Heart left ventricle (tissue), 16 donors: ENCODE data around the gene STX11. TPM values are rescaled to one million over a fixed set of nuclear protein-coding genes. Genes with fewer than 3 reads are reported as not detected.

Experiments
- ATAC-seq, 4 donors: fragments of 200-7000 bp; cut with Tn5 transposase; one replicate each; pipeline ENCODE4 v1.9.1; 2020 to 2022; ENCODE audit warnings: moderate library complexity in 4 of 4, mild to moderate bottlenecking in 3 of 4, moderate number of reproducible peaks in 1 of 4
- DNase-seq, 5 donors: peaks; one replicate each; pipeline ENCODE4 v3.0.0-alpha.2; 2020
- H3K27ac ChIP-seq, 12 donors: fragments of 200-600 bp; sonication (generic) in 4 of 12; one replicate each; pipeline versions ENCODE4 v1.5.0 to v1.8.0; 2016 to 2022; ENCODE audit warnings: mild to moderate bottlenecking in 2 of 12
- H3K27me3 ChIP-seq, 9 donors: fragments of 200-600 bp; sonication (generic) in 2 of 9; one replicate each; pipeline versions ENCODE4 v1.5.1 to v1.8.0; 2016 to 2022; ENCODE audit warnings: mild to moderate bottlenecking in 3 of 9
- H3K36me3 ChIP-seq, 9 donors: fragments of 200-600 bp; sonication (generic) in 2 of 9; one replicate each; pipeline versions ENCODE4 v1.5.0 to v1.8.0; 2018 to 2022; ENCODE audit warnings: mild to moderate bottlenecking in 2 of 9
- H3K4me1 ChIP-seq, 12 donors: fragments of 200-600 bp; sonication (generic) in 4 of 12; one replicate each; pipeline versions ENCODE4 v1.5.0 to v1.8.0; 2016 to 2022; ENCODE audit warnings: mild to moderate bottlenecking in 3 of 12
- H3K4me3 ChIP-seq, 12 donors: fragments of 200-600 bp; sonication (generic) in 4 of 12; one replicate each; pipeline versions ENCODE4 v1.5.0 to v1.8.0; 2017 to 2022; ENCODE audit warnings: mild to moderate bottlenecking in 9 of 12, moderate library complexity in 4 of 12
- H3K9me3 ChIP-seq, 12 donors: fragments of 200-600 bp; sonication (generic) in 4 of 12; one replicate each; pipeline versions ENCODE4 v1.5.0 to v1.8.0; 2016 to 2022; ENCODE audit warnings: mild to moderate bottlenecking in 1 of 12
- POLR2A ChIP-seq, 2 donors: fragments of 450-650 bp; IDR thresholded peaks; one replicate each; pipeline ENCODE4 v1.6.1; 2017; ENCODE audit warnings: antibody characterized with exemption in 2 of 2, mild to moderate bottlenecking in 2 of 2, moderate library complexity in 2 of 2
- WGBS, 4 donors: extraction: QIAGEN DNeasy Blood & Tissue Kit in 2 of 4; methylation state at CpG; one replicate each; pipeline versions ENCODE4 v1.1.5 to v1.1.7; 2013 to 2018; 5-methylcytosine and 5-hydroxymethylcytosine counted together
- intact Hi-C, 10 donors: fragments of 100-400 bp; cut with DNase I; formaldehyde crosslinking; loops; one replicate each; pipeline versions ENCODE4 v1.11.1 to v1.14.2; 2022
- polyA plus RNA-seq, 2 donors: library from polyadenylated mRNA; stranded (reverse); fragments of 200-250 nt; gene quantifications; one replicate each; pipeline ENCODE4 v1.2.3, GENCODE V29; 2013
- total RNA-seq, 9 donors: library from RNA; depleted of rRNA in 2 of 9; stranded (reverse); fragments of >200 nt in 2 of 9; fragmentation: NEBNext Ultra II Directional in 3 of 9; extraction: Animal tissue kit (Norgen Biotek cat#: 25700) in 3 of 9; gene quantifications; one replicate each; pipeline versions ENCODE4 v1.1.0 to v1.2.4, GENCODE V29; 2016 to 2023
- TF ChIP-seq, protein P1 (sequence below), 12 donors: fragments of 200-600 bp; sonication (generic) in 4 of 12; IDR thresholded peaks; one replicate each; pipeline versions ENCODE4 v1.5.0 to v1.8.0; 2018 to 2022; ENCODE audit warnings: antibody characterized with exemption in 12 of 12, mild to moderate bottlenecking in 5 of 12
- donor health status: ischemic (EF 13 %, LVEDD 7.1; RV severe dilation, severe dysfunction).
- donor health status: healthy with polysubstance abuse.
- donor health status: DM: no; HTN: yes; CAD: no.
- donor health status: DM: no; HTN: no; CAD: no.
- donor health status: ischemic (EF 25% LVEDD 6.9; RV normal size, moderate dysfunction).
- donor health status: ischemic (EF 25% LVEDD 5.7; RV mildly dilated, moderate dysfunction).
- donor health status: healthy.
- donor health status: DM: yes; HTN: yes; CAD: no.
- donor health status: ischemic (EF 35%, LVEDD 5.7; RV mildly dilated, moderate dysfunction).
- donor health status: nonischemic (EF 11% LVEDD 7.7; RV severe dilation, severe dysfunction).
- donor health status: DM: yes; HTN: yes; CAD: no.
- donor health status: PGD.
- donor health status: ischemic (EF 29% LVEDD 5.4; RV normal size, mild dysfunction).
- donor health status: nonischemic (EF 23%, LVEDD 6.1; RV moderate dilation, normal function).

Gene STX11
- total and polyA plus RNA-seq, 11 donors, result 4.7 to 21.0 (median 9.0) TPM

- Histone ChIP-seq H3K4me3 (no peak overlapping the region), H3K9me3 (no peaks in the 10 kb centered on the region), H3K27me3 (no peaks in the 10 kb centered on the region), H3K4me1 (peaks cover 4 to 92% (median 23%) of the 10 kb centered on the region in 12 donors), H3K27ac (peak overlapping the region in 6 of 12 donors; percentile 12 to 72 (median 24)), H3K36me3 (peaks cover 0 to 5% (median 0%) of the 10 kb centered on the region in 9 donors)
- TF ChIP-seq, protein P1, sequence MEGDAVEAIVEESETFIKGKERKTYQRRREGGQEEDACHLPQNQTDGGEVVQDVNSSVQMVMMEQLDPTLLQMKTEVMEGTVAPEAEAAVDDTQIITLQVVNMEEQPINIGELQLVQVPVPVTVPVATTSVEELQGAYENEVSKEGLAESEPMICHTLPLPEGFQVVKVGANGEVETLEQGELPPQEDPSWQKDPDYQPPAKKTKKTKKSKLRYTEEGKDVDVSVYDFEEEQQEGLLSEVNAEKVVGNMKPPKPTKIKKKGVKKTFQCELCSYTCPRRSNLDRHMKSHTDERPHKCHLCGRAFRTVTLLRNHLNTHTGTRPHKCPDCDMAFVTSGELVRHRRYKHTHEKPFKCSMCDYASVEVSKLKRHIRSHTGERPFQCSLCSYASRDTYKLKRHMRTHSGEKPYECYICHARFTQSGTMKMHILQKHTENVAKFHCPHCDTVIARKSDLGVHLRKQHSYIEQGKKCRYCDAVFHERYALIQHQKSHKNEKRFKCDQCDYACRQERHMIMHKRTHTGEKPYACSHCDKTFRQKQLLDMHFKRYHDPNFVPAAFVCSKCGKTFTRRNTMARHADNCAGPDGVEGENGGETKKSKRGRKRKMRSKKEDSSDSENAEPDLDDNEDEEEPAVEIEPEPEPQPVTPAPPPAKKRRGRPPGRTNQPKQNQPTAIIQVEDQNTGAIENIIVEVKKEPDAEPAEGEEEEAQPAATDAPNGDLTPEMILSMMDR (IDR thresholded peaks at IDR 0.05), result no peak
- no peak for TF ChIP-seq POLR2A (IDR thresholded peaks at IDR 0.05)
- DNase-seq, result no peak
- no peak for ATAC-seq
- WGBS, 4 donors, result 84 to 90% (median 88%) methylated on average over 4 of the region's 4 CpGs
- intact Hi-C loops, result loop anchor here in 6 of 10 donors (5.0 to 10.0 kb wide), 4 partner anchors 55 to 128 kb away; partner anchors contain the start of gene UTRN (in 3 of the 6)
Measured at GRCh38 chr6:144159742-144160141, 9.4 kb downstream of the STX11 start.

DNA sequence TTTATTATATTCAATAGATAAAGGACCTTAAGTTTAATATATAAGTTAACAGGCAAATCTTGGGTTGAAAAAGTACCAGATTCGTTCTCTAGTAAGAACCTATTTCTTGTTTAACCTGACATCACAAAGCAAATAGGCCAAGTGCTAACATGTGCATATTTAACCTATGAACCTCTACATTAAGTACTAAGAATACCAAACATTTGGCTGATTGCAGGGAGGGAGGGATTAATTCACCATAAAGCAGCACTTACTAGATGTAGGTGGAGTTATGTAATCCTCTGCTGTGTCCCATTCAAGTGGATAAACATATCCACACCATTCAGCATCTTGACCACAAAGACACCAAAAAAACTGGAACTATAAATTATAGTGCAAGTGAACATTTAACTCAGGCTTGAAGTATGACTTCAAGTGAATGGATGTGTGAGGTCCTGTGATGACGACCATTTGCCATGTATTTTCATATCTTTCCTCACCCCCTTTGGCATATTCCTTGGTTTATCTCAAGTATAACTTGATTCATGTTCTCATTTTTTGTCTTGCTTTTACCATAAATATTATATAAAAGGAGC, 10.2 kb downstream of the STX11 start:
- Histone ChIP-seq H3K36me3 (peaks cover 0 to 5% (median 0%) of the 10 kb centered on the region in 9 donors), H3K27ac (peak overlapping the region in 1 of 12 donors; percentile 72), H3K9me3 (no peaks in the 10 kb centered on the region), H3K4me3 (no peak overlapping the region), H3K4me1 (peaks cover 4 to 86% (median 23%) of the 10 kb centered on the region in 12 donors), H3K27me3 (no peaks in the 10 kb centered on the region)
- ATAC-seq (no peak), DNase-seq (no peak)
- TF ChIP-seq POLR2A (IDR thresholded peaks at IDR 0.05), result no peak
- TF ChIP-seq, protein P1 (IDR thresholded peaks at IDR 0.05), result no peak
- intact Hi-C loops, result no loop called here
- WGBS, 4 donors, result 58 to 78% (median 73%) methylated on average over 2 of the region's 2 CpGs

DNA sequence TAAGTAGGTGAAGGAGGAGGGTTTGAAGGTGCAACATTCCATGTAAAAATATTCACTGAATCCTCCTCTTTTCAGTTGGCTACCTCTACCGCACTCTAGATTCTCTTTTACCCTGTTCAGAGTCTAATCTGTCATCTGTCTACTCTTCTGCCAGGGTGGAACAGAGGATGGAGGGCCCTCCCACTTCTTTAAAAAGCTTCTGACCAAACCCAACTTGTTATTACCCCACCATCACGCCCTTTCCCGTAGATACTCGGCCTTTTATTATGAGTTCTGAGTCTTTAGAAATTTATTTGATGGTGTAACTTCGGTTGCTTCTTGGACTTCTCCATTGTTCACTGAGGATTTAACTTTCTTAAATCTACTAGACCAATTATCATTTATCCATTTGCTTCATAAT, 11.7 kb downstream of the STX11 start:
- H3K27ac ChIP-seq, result peak overlapping the region in 1 of 12 donors; percentile 61
- intact Hi-C loops, result no loop called here
- ATAC-seq (no peak), DNase-seq (no peak)
- peaks cover 0 to 4% (median 0%) of the 10 kb centered on the region in 9 donors for H3K36me3 ChIP-seq
- TF ChIP-seq, protein P1 (IDR thresholded peaks at IDR 0.05), result no peak
- TF ChIP-seq POLR2A (IDR thresholded peaks at IDR 0.05), result no peak
- no peaks in the 10 kb centered on the region for H3K9me3 ChIP-seq
- peaks cover 4 to 83% (median 20%) of the 10 kb centered on the region in 12 donors for H3K4me1 ChIP-seq
- no peaks in the 10 kb centered on the region for H3K27me3 ChIP-seq
- no peak overlapping the region for H3K4me3 ChIP-seq
- 83 to 93% (median 86%) methylated on average over 5 of the region's 5 CpGs for WGBS, 4 donors

DNA sequence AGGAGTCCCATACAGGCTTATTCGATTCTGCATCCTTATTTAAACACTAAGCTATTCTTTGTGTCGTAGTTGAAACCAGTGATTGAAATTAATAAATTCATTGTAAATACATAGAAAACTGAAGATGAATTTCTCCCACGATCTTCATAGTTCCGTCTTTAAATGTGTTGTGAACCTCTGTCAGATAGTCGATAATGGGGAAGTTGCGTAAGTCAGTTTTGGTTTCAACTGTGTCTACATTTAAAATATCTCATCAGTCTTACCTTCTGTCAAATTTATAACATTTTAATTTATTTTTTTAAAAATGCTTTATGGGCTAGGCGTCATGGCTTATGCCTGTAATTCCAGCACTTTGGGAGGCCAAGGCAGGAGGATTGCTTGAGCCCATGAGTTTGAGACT, 12.7 kb downstream of the STX11 start:
- 91 to 97% (median 92%) methylated on average over 7 of the region's 7 CpGs for WGBS, 4 donors
- no peak for ATAC-seq
- no peaks in the 10 kb centered on the region for H3K27me3 ChIP-seq
- intact Hi-C loops, result no loop called here
- H3K4me3 ChIP-seq, result peak overlapping the region in 1 of 12 donors; percentile 7
- no peak for DNase-seq
- peaks cover 0 to under 1% (median 0%) of the 10 kb centered on the region in 9 donors for H3K36me3 ChIP-seq
- peak overlapping the region in 1 of 12 donors; percentile 61 for H3K27ac ChIP-seq
- peaks cover 1 to 73% (median 14%) of the 10 kb centered on the region in 12 donors for H3K4me1 ChIP-seq
- no peak for TF ChIP-seq POLR2A (IDR thresholded peaks at IDR 0.05)
- TF ChIP-seq, protein P1 (IDR thresholded peaks at IDR 0.05), result no peak
- H3K9me3 ChIP-seq, result no peaks in the 10 kb centered on the region
